Mesodermal cell (in vitro differentiated cells): ENCODE data around the gene DRC7.
"Not testable (repeated sequence)": the region's sequence is repeated elsewhere in the genome, so short reads cannot be mapped to it uniquely, and the experiment has no call there.

Experiments
- H3K27ac ChIP-seq: 2 replicates; pipeline ENCODE4 v1.7.0; 2013; ENCODE audit warnings: mild to moderate bottlenecking, low read depth, low read length, moderate library complexity; ENCODE audit not compliant: severe bottlenecking
- H3K36me3 ChIP-seq: 2 replicates; pipeline ENCODE4 v1.7.1; 2013; ENCODE audit warnings: mild to moderate bottlenecking, low read length, moderate library complexity; ENCODE audit not compliant: control insufficient read depth, insufficient read depth
- H3K4me1 ChIP-seq: one replicate; pipeline ENCODE4 v1.7.1; 2013; ENCODE audit warnings: mild to moderate bottlenecking, low read length; ENCODE audit not compliant: insufficient read depth, control insufficient read depth, poor library complexity, severe bottlenecking
- H3K4me3 ChIP-seq: 2 replicates; pipeline ENCODE4 v1.7.0; 2013; ENCODE audit warnings: low read length, control low read depth, mild to moderate bottlenecking; ENCODE audit not compliant: insufficient read depth, poor library complexity, severe bottlenecking; ENCODE audit errors: extremely low read depth
- H3K9me3 ChIP-seq: 2 replicates; pipeline ENCODE4 v1.7.1; 2013; ENCODE audit warnings: mild to moderate bottlenecking, low read length, moderate library complexity; ENCODE audit not compliant: control insufficient read depth
- WGBS, 2 experiments: methylation state at CpG; one replicate each; pipeline ENCODE4 v1.1.5; 2013; ENCODE audit warnings: missing lambda C conversion rate in 2 of 2; ENCODE audit not compliant: insufficient coverage in 2 of 2; 5-methylcytosine and 5-hydroxymethylcytosine counted together

Gene DRC7

GRCh38 chr16:57668630-57669475 lies 25.8 kb upstream of the DRC7 start:
- no peaks in the 10 kb centered on the region for H3K36me3 ChIP-seq
- 95 to 97% methylated on average over 19 of the region's 20 CpGs for WGBS, 2 experiments
- peaks cover 22% of the 10 kb centered on the region for H3K4me1 ChIP-seq
- no peak overlapping the region for H3K4me3 ChIP-seq
- no peak overlapping the region for H3K27ac ChIP-seq
- H3K9me3 ChIP-seq = no peaks in the 10 kb centered on the region

- Histone ChIP-seq H3K4me1 (peaks cover 22% of the 10 kb centered on the region), H3K9me3 (no peaks in the 10 kb centered on the region), H3K4me3 (no peak overlapping the region), H3K36me3 (no peaks in the 10 kb centered on the region), H3K27ac (no peak overlapping the region)
- 94 to 97% methylated on average over 7 to 9 of the region's 12 CpGs for WGBS, 2 experiments
Observed at GRCh38 chr16:57669476-57670162, 25.0 kb upstream of the DRC7 start.

- 72 to 82% methylated on average over 4 of the region's 4 CpGs for WGBS, 2 experiments
- Histone ChIP-seq H3K4me3 (no peak overlapping the region), H3K4me1 (peaks cover 22% of the 10 kb centered on the region), H3K27ac (no peak overlapping the region), H3K36me3 (no peaks in the 10 kb centered on the region), H3K9me3 (no peaks in the 10 kb centered on the region)
Observed at GRCh38 chr16:57670196-57670595, 24.4 kb upstream of the DRC7 start.

GRCh38 chr16:57671451-57671850 lies 23.2 kb upstream of the DRC7 start:
- not testable (repeated sequence) for H3K36me3 ChIP-seq, H3K4me3 ChIP-seq, H3K27ac ChIP-seq, H3K9me3 ChIP-seq
- peaks cover 34% of the 10 kb centered on the region for H3K4me1 ChIP-seq
- 90% methylated on average over 2 to 4 of the region's 7 CpGs for WGBS, 2 experiments

GRCh38 chr16:57672416-57672815 lies 22.2 kb upstream of the DRC7 start:
- 93% methylated on average over 2 to 3 of the region's 3 CpGs for WGBS, 2 experiments
- no peak overlapping the region for H3K4me3 ChIP-seq
- H3K9me3 ChIP-seq = no peaks in the 10 kb centered on the region
- H3K36me3 ChIP-seq = no peaks in the 10 kb centered on the region
- H3K27ac ChIP-seq = no peak overlapping the region
- peaks cover 36% of the 10 kb centered on the region for H3K4me1 ChIP-seq

- Histone ChIP-seq H3K27ac (no peak overlapping the region), H3K36me3 (no peaks in the 10 kb centered on the region), H3K9me3 (no peaks in the 10 kb centered on the region), H3K4me3 (no peak overlapping the region), H3K4me1 (peaks cover 32% of the 10 kb centered on the region)
- WGBS, 2 experiments = 86% methylated on average over 1 of the region's 2 CpGs
Observed at GRCh38 chr16:57672824-57673223, 21.8 kb upstream of the DRC7 start.

GRCh38 chr16:57675741-57676551 lies 18.7 kb upstream of the DRC7 start:
- Histone ChIP-seq H3K27ac (no peak overlapping the region), H3K36me3 (no peaks in the 10 kb centered on the region), H3K9me3 (no peaks in the 10 kb centered on the region), H3K4me1 (peaks cover 21% of the 10 kb centered on the region), H3K4me3 (no peak overlapping the region)
- 41 to 52% methylated on average over 7 of the region's 12 CpGs for WGBS, 2 experiments

- Histone ChIP-seq H3K27ac (no peak overlapping the region), H3K4me3 (no peak overlapping the region), H3K36me3 (no peaks in the 10 kb centered on the region), H3K9me3 (no peaks in the 10 kb centered on the region), H3K4me1 (peaks cover 18% of the 10 kb centered on the region)
- 82 to 97% methylated on average over 3 of the region's 4 CpGs for WGBS, 2 experiments
Observed at GRCh38 chr16:57676553-57677085, 18.0 kb upstream of the DRC7 start.

GRCh38 chr16:57677622-57678369 lies 16.8 kb upstream of the DRC7 start:
- H3K4me1 ChIP-seq = peaks cover 18% of the 10 kb centered on the region
- no peak overlapping the region for H3K4me3 ChIP-seq
- no peak overlapping the region for H3K27ac ChIP-seq
- WGBS, 2 experiments = 81 to 82% methylated on average over 13 of the region's 14 CpGs
- H3K9me3 ChIP-seq = no peaks in the 10 kb centered on the region
- no peaks in the 10 kb centered on the region for H3K36me3 ChIP-seq

- no peaks in the 10 kb centered on the region for H3K36me3 ChIP-seq
- H3K4me3 ChIP-seq = no peak overlapping the region
- peaks cover 16% of the 10 kb centered on the region for H3K4me1 ChIP-seq
- WGBS, 2 experiments = 92 to 97% methylated on average over 6 to 10 of the region's 12 CpGs
- no peak overlapping the region for H3K27ac ChIP-seq
- H3K9me3 ChIP-seq = no peaks in the 10 kb centered on the region
Observed at GRCh38 chr16:57679016-57679415, 15.6 kb upstream of the DRC7 start.
